ENCODE results near the gene TOM1.

Gene TOM1

GRCh38 chr22:35324762-35325161, 25.1 kb downstream of the TOM1 start:
- no peak for DNase-seq

- no peak for DNase-seq
Measured at GRCh38 chr22:35325209-35325608, 25.5 kb downstream of the TOM1 start.

- DNase-seq, result no peak
Measured at GRCh38 chr22:35326854-35327562, 27.3 kb downstream of the TOM1 start.

GRCh38 chr22:35327690-35328471, 28.2 kb downstream of the TOM1 start:
- DNase-seq, result no peak

- no peak for DNase-seq
Measured at GRCh38 chr22:35328472-35328885, 28.8 kb downstream of the TOM1 start.

- DNase-seq, result no peak
Measured at GRCh38 chr22:35329114-35329847, 29.6 kb downstream of the TOM1 start.

GRCh38 chr22:35330258-35330861, 30.7 kb downstream of the TOM1 start:
- DNase-seq, result peak; percentile 51

- no peak for DNase-seq
Measured at GRCh38 chr22:35332278-35332677, 32.6 kb downstream of the TOM1 start.

- DNase-seq, result no peak
Measured at GRCh38 chr22:35333220-35333619, 33.5 kb downstream of the TOM1 start.

- no peak for DNase-seq
Measured at GRCh38 chr22:35334004-35334403, 34.3 kb downstream of the TOM1 start.

- no peak for DNase-seq
Measured at GRCh38 chr22:35335468-35335867, 35.8 kb downstream of the TOM1 start.

- no peak for DNase-seq
Measured at GRCh38 chr22:35335936-35336781, 36.5 kb downstream of the TOM1 start.

GRCh38 chr22:35337932-35338331, 38.2 kb downstream of the TOM1 start:
- no peak for DNase-seq

GRCh38 chr22:35341090-35341874, 41.6 kb downstream of the TOM1 start:
- DNase-seq, result no peak

- no peak for DNase-seq
Measured at GRCh38 chr22:35342390-35342789, 42.7 kb downstream of the TOM1 start.

GRCh38 chr22:35343664-35344550, 44.2 kb downstream of the TOM1 start:
- DNase-seq, result no peak

GRCh38 chr22:35344956-35345690, 45.4 kb downstream of the TOM1 start:
- no peak for DNase-seq

- DNase-seq, result no peak
Measured at GRCh38 chr22:35345808-35346505, 46.3 kb downstream of the TOM1 start.

All from activated CD4-positive, CD25-positive, alpha-beta regulatory T cell treated with anti-CD3 and anti-CD28 coated beads, Interleukin-2, amount 50 U/mL, for 72 hours (primary cell).